CD4-positive, CD25-positive, alpha-beta regulatory T cell (primary cell): ENCODE measurements around the gene ACOT12. TPM values are rescaled to one million over a fixed set of nuclear protein-coding genes. Genes with fewer than 3 reads are reported as not detected.
A peak's percentile ranks its signal among the peaks of the same experiment; 100 is the strongest.
"Not testable (repeated sequence)": the region's sequence is repeated elsewhere in the genome, so short reads cannot be mapped to it uniquely, and the experiment has no call there.

ENCODE experiments used
- ATAC-seq, 2 donors: fragments of 150-1000 bp; cut with Tn5 transposase; one replicate each; pipeline ENCODE4 v1.10.0; 2021; ENCODE audit warnings: low read depth in 2 of 2, moderate number of reproducible peaks in 2 of 2, moderate library complexity in 1 of 2
- DNase-seq, 3 donors: peaks; one replicate each; pipeline versions ENCODE4 v3.0.0 to v3.0.0-alpha.2; 2012 to 2022; ENCODE audit warnings: mixed read lengths in 1 of 3
- H3K27ac ChIP-seq: one replicate; pipeline ENCODE4 v1.7.0; 2013; ENCODE audit warnings: mild to moderate bottlenecking, low read length; ENCODE audit not compliant: insufficient read depth, poor library complexity, severe bottlenecking
- H3K27me3 ChIP-seq: one replicate; pipeline ENCODE4 v1.7.0; 2013; ENCODE audit warnings: low read length; ENCODE audit not compliant: control insufficient read depth, insufficient read depth
- H3K36me3 ChIP-seq: one replicate; pipeline ENCODE4 v1.7.0; 2013; ENCODE audit warnings: mild to moderate bottlenecking, low read length, moderate library complexity; ENCODE audit not compliant: control insufficient read depth, insufficient read depth
- H3K4me1 ChIP-seq: 2 replicates; pipeline ENCODE4 v1.7.0; 2013; ENCODE audit warnings: mild to moderate bottlenecking, low read length; ENCODE audit not compliant: insufficient read depth, control insufficient read depth, poor library complexity, severe bottlenecking
- H3K4me3 ChIP-seq: one replicate; pipeline ENCODE4 v1.7.0; 2013; ENCODE audit warnings: low read depth, mild to moderate bottlenecking, low read length, moderate library complexity
- H3K9me3 ChIP-seq, 2 experiments: 1 replicate in 1 of 2; 2 replicates in 1 of 2; pipeline ENCODE4 v1.7.0; 2013; ENCODE audit warnings: low read length in 2 of 2, mild to moderate bottlenecking in 1 of 2, moderate library complexity in 1 of 2; ENCODE audit not compliant: control insufficient read depth in 2 of 2
- H3K27ac Mint-ChIP-seq, 3 donors: one replicate each; pipeline ENCODE4 v1.8.0; 2020 to 2022; ENCODE audit warnings: mild to moderate bottlenecking in 3 of 3, mixed read lengths in 3 of 3, moderate library complexity in 2 of 3
- H3K27me3 Mint-ChIP-seq: one replicate; pipeline ENCODE4 v1.8.0; 2022; ENCODE audit warnings: mild to moderate bottlenecking, mixed read lengths
- H3K36me3 Mint-ChIP-seq: one replicate; pipeline ENCODE4 v1.8.0; 2020; ENCODE audit warnings: mixed read lengths
- H3K4me1 Mint-ChIP-seq, 4 donors: one replicate each; pipeline ENCODE4 v1.8.0; 2020 to 2022; ENCODE audit warnings: mixed read lengths in 4 of 4, mild to moderate bottlenecking in 1 of 4
- H3K4me3 Mint-ChIP-seq, 4 donors: one replicate each; pipeline ENCODE4 v1.8.0; 2020 to 2022; ENCODE audit warnings: mild to moderate bottlenecking in 4 of 4, mixed read lengths in 4 of 4, moderate library complexity in 3 of 4
- H3K9me3 Mint-ChIP-seq, 7 donors: one replicate each; pipeline ENCODE4 v1.8.0; 2020 to 2022; ENCODE audit warnings: mixed read lengths in 7 of 7, mild to moderate bottlenecking in 3 of 7, moderate library complexity in 2 of 7
- polyA plus RNA-seq, 4 donors: library from polyadenylated mRNA; unstranded; fragments of 300-500 nt; fragmentation: Illumina TruSeq; gene quantifications; one replicate each; pipeline ENCODE4 v1.2.3, GENCODE V29; 2021
- total RNA-seq: library from RNA; stranded (reverse); gene quantifications from one replicate; pipeline ENCODE4 v1.2.3, GENCODE V29; 2022

Gene ACOT12
- total and polyA plus RNA-seq, 5 donors from 2014 or later, result not detected

GRCh38 chr5:81303563-81303962 is 90.4 kb downstream of the ACOT12 start:
- H3K4me1 ChIP-seq, result peaks cover 38% of the 10 kb centered on the region
- H3K27me3 ChIP-seq, result no peaks in the 10 kb centered on the region
- H3K4me3 ChIP-seq, result no peak overlapping the region
- DNase-seq (no peak), ATAC-seq (no peak)
- Mint-ChIP-seq H3K4me1 (peaks cover 21 to 65% (median 48%) of the 10 kb centered on the region in 4 donors), H3K27me3 (no peaks in the 10 kb centered on the region), H3K4me3 (peak overlapping the region; percentile 36 to 84 (median 62)), H3K36me3 (peaks cover 9% of the 10 kb centered on the region), H3K27ac (peak overlapping the region in 1 of 3 donors; percentile 63), H3K9me3 (no peaks in the 10 kb centered on the region)
- no peaks in the 10 kb centered on the region for H3K9me3 ChIP-seq
- no peak overlapping the region for H3K27ac ChIP-seq
- peaks cover 6% of the 10 kb centered on the region for H3K36me3 ChIP-seq

DNA sequence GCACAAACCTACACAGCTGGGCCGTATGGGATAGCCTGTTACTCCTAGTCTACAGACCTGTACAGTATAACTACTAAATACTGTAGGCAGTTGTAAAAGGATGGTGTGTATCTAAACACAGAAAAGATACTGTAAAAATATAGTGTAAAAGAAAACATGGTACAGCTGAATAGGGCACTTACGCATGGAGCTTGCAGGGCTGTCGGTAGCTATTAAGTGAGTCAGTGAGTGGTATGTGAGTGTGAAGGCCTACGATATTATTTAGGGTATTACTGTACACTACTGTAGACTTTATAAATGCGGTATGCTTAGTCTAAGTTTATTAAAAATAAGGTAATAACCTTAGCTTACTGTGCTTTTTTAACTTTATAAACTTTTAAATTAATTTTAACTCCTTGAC is 91.3 kb downstream of the ACOT12 start:
- DNase-seq (no peak), ATAC-seq (no peak)
- Mint-ChIP-seq H3K9me3 (no peaks in the 10 kb centered on the region), H3K36me3 (peaks cover 6% of the 10 kb centered on the region), H3K27me3 (no peaks in the 10 kb centered on the region), H3K27ac (peak overlapping the region; percentile 89 to 99 (median 97)), H3K4me3 (peak overlapping the region; percentile 91 to 98 (median 94)), H3K4me1 (peaks cover 21 to 74% (median 50%) of the 10 kb centered on the region in 4 donors)
- H3K9me3 ChIP-seq, result no peaks in the 10 kb centered on the region
- peak overlapping the region; percentile 96 for H3K4me3 ChIP-seq
- no peaks in the 10 kb centered on the region for H3K27me3 ChIP-seq
- peaks cover 6% of the 10 kb centered on the region for H3K36me3 ChIP-seq
- no peak overlapping the region for H3K27ac ChIP-seq
- peaks cover 39% of the 10 kb centered on the region for H3K4me1 ChIP-seq

DNA sequence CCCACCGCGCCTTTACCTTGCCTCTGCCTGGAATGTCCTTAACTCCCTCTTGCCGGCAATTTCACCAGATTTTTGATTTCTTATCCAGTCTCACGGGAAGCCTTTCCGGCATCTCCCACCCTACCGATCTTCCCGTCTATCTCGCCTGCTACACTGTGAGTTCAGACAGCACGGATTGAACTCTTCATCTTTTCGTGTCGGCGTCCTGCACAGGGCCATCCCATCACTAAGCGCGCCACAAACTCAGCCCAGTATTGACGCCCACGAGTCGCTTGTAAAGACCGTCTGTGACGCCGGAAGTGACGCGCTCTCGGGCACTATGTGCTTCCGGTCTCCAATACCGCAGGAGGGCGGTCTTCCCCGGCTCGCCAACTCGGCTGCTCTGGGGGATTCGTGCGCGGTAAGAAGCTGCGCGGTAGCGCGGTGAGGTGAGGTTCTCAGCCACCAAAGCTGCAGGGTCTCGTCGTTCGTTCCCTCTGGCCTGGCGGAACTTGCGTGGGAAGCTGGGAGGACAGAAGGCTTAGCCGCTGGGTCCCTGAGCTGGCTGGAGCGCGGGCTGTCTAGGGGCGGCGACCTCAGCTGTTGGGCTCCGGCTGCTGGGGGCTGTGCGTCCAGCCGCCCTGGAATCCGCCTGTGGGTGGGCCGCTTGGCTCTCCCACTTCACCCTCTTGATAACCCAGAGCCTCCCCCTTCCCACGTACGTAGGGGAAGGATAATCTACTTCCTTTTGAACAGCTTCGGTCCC is 92.5 kb downstream of the ACOT12 start, which contains the start of gene ZCCHC9:
Gene ZCCHC9 (plus strand): TSS at position 317 of the 745 bp plus-strand sequence. CDS start 3,171 bp downstream, outside the sequence.
- Mint-ChIP-seq H3K4me1 (peaks cover 21 to 80% (median 51%) of the 10 kb centered on the region in 4 donors), H3K36me3 (peaks cover 6% of the 10 kb centered on the region), H3K27me3 (no peaks in the 10 kb centered on the region), H3K9me3 (no peaks in the 10 kb centered on the region), H3K27ac (peak within 1 kb of the TSS; percentile 89 to 99 (median 97)), H3K4me3 (peak within 1 kb of the TSS; percentile 91 to 98 (median 94))
- DNase-seq (peak; percentile 89 to 97 (median 93)), ATAC-seq (peak; percentile 95 to 96)
- Histone ChIP-seq H3K27me3 (no peaks in the 10 kb centered on the region), H3K36me3 (peaks cover 6% of the 10 kb centered on the region), H3K9me3 (no peaks in the 10 kb centered on the region), H3K4me1 (peaks cover 41% of the 10 kb centered on the region), H3K4me3 (peak within 1 kb of the TSS; percentile 96), H3K27ac (peak within 1 kb of the TSS; percentile 87)

GRCh38 chr5:81300921-81301270 is 93.0 kb downstream of the ACOT12 start:
- Histone ChIP-seq H3K4me1 (peaks cover 41% of the 10 kb centered on the region), H3K27me3 (no peaks in the 10 kb centered on the region), H3K27ac (peak overlapping the region; percentile 87), H3K4me3 (peak overlapping the region; percentile 96), H3K36me3 (peaks cover 6% of the 10 kb centered on the region), H3K9me3 (no peaks in the 10 kb centered on the region)
- Mint-ChIP-seq H3K36me3 (peaks cover 6% of the 10 kb centered on the region), H3K9me3 (no peaks in the 10 kb centered on the region), H3K27me3 (no peaks in the 10 kb centered on the region), H3K4me1 (peaks cover 21 to 76% (median 51%) of the 10 kb centered on the region in 4 donors), H3K27ac (peak overlapping the region; percentile 89 to 99 (median 97)), H3K4me3 (peak overlapping the region; percentile 91 to 98 (median 94))
- ATAC-seq (no peak), DNase-seq (no peak)

GRCh38 chr5:81297531-81297930 is 96.4 kb downstream of the ACOT12 start:
- peak overlapping the region; percentile 4 for H3K4me3 ChIP-seq
- no peaks in the 10 kb centered on the region for H3K36me3 ChIP-seq
- H3K27me3 Mint-ChIP-seq, result no peaks in the 10 kb centered on the region
- H3K4me1 ChIP-seq, result peaks cover 33% of the 10 kb centered on the region
- DNase-seq, result no peak
- peaks cover 0 to 13% (median 2%) of the 10 kb centered on the region in 7 donors for H3K9me3 Mint-ChIP-seq
- no peak for ATAC-seq
- peak overlapping the region in 1 of 3 donors; percentile 2 for H3K27ac Mint-ChIP-seq
- peaks cover 8% of the 10 kb centered on the region for H3K36me3 Mint-ChIP-seq
- H3K4me1 Mint-ChIP-seq, result peaks cover 11 to 71% (median 42%) of the 10 kb centered on the region in 4 donors
- H3K27me3 ChIP-seq, result no peaks in the 10 kb centered on the region
- H3K27ac ChIP-seq, result peak overlapping the region; percentile 45
- peaks cover 0 to 5% of the 10 kb centered on the region in 2 experiments for H3K9me3 ChIP-seq
- H3K4me3 Mint-ChIP-seq, result peak overlapping the region in 1 of 4 donors; percentile 21

DNA sequence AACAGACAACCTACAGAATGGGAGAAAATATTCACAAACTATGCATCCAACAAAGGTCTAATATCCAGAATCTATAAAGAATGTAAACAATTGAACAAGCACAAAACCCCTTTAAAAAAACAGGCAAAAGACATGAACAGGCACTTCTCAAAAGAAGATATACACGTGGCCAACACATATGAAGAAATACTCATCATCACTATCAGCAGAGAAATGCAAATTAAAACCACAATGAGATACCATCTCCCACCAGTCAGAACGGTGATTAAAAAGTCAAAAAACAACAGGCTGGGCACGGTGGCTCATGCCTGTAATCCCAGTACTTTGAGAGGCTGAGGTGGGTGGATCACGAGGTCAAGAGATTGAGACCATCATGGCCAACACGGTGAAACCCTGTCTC is 99.9 kb downstream of the ACOT12 start:
- not testable (repeated sequence) for H3K27me3 ChIP-seq, H3K4me3 Mint-ChIP-seq, DNase-seq, H3K36me3 ChIP-seq, H3K27ac ChIP-seq, H3K27me3 Mint-ChIP-seq, H3K9me3 ChIP-seq, H3K4me3 ChIP-seq, ATAC-seq
- H3K9me3 Mint-ChIP-seq, result peaks cover 0 to 28% (median 7%) of the 10 kb centered on the region in 7 donors
- H3K4me1 Mint-ChIP-seq, result peaks cover 28 to 71% (median 49%) of the 10 kb centered on the region in 4 donors
- H3K27ac Mint-ChIP-seq, result peak overlapping the region in 1 of 3 donors; percentile 1
- H3K36me3 Mint-ChIP-seq, result peaks cover 25% of the 10 kb centered on the region
- H3K4me1 ChIP-seq, result peaks cover 13% of the 10 kb centered on the region

- DNase-seq, result peak in 2 of 3 donors; percentile 32 to 44
- peaks cover 25% of the 10 kb centered on the region for H3K36me3 Mint-ChIP-seq
These were observed 101.8 kb downstream of the ACOT12 start for GRCh38 chr5:81292130-81292529.

More at GRCh38 chr5:81292130-81292529, 101.8 kb downstream of the ACOT12 start:
- Mint-ChIP-seq H3K4me3 (peak overlapping the region in 3 of 4 donors; percentile 37 to 75 (median 45)), H3K27ac (peak overlapping the region in 2 of 3 donors; percentile 57 to 80), H3K9me3 (peaks cover 0 to 28% (median 7%) of the 10 kb centered on the region in 7 donors), H3K4me1 (peaks cover 39 to 67% (median 54%) of the 10 kb centered on the region in 4 donors), H3K27me3 (no peaks in the 10 kb centered on the region)
- ATAC-seq, result peak in 1 of 2 donors; percentile 79
- H3K36me3 ChIP-seq, result no peaks in the 10 kb centered on the region
- H3K4me3 ChIP-seq, result peak overlapping the region; percentile 19
- peaks cover 16% of the 10 kb centered on the region for H3K4me1 ChIP-seq
- H3K27me3 ChIP-seq, result no peaks in the 10 kb centered on the region
- H3K9me3 ChIP-seq, result peaks cover 0 to 8% of the 10 kb centered on the region in 2 experiments
- no peak overlapping the region for H3K27ac ChIP-seq
